ENCODE data around the gene ACTL7B. TPM values are rescaled to one million over a fixed set of nuclear protein-coding genes. Genes with fewer than 3 reads are reported as not detected.
"Not testable (repeated sequence)": the region's sequence is repeated elsewhere in the genome, so short reads cannot be mapped to it uniquely, and the experiment has no call there.

The ACTL7B gene
- total RNA-seq, 1 donor from 2014 or later: 0.08 TPM

DNA sequence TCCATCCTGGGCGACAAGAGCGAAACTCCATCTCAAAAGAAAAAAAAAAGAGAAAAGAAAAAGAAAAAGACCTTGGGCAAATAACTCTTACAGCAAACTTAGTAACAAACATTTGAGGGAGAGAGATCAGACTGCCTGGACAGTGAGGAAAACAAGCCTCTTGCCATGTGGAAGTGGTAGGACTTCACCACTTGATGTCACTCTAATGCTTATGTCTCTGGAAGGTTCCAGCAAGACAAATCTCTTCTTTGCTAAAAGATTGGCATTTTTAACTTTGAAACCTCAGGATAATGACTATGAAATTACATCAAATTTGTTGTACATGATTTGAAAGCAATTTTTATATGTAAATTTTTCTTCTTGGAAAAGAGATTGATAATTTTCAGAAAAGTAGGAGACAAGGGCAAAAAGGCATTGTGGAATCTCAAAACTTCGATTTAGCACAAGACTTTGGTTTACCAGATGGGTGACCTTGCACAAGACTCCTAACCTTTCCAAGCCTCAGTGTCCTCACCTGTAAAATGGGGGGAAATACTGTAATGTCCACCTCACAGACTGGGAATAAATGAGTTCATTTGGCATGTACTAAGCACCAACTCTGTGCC, 5.4 kb downstream of the ACTL7B start:
- Mint-ChIP-seq H3K4me3 (no peak overlapping the region), H3K4me1 (ENCODE audit: low read depth) (no peaks in the 10 kb centered on the region)

DNA sequence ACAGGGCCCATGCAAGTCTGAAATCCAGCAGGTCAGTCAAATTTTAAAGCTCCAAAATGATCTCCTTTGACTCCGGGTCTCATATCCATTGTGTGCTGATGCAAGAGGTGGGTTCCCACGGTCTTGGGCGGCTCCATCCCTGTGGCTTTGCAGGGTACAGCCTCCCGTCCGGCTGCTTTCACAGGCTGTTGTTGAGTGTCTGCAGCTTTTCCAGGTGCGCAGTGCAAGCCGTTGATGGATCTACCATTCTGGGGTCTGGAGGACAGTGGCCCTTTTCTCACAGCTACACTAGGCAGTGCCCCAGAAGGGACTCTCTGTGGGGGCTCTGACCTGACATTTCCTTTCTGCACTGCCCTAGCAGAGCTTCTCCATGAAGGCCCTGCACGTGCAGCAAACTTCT, 7.5 kb downstream of the ACTL7B start:
- H3K9me3 Mint-ChIP-seq; DNase-seq (ENCODE audit: low spot score); H3K36me3 Mint-ChIP-seq (ENCODE audit: low read depth); H3K27ac Mint-ChIP-seq; intact Hi-C loops (cut with micrococcal nuclease); H3K4me1 Mint-ChIP-seq (ENCODE audit: low read depth); H3K4me3 Mint-ChIP-seq; H3K27me3 Mint-ChIP-seq (ENCODE audit: insufficient read depth): not testable (repeated sequence)

More for the DNA sequence above, 5.4 kb downstream of the ACTL7B start:
- H3K9me3 Mint-ChIP-seq: no peaks in the 10 kb centered on the region
- H3K27ac Mint-ChIP-seq: no peak overlapping the region
- intact Hi-C loops (cut with micrococcal nuclease): no loop called here
- no peaks in the 10 kb centered on the region for H3K27me3 Mint-ChIP-seq (ENCODE audit: insufficient read depth)
- no peaks in the 10 kb centered on the region for H3K36me3 Mint-ChIP-seq (ENCODE audit: low read depth)
- no peak for DNase-seq (ENCODE audit: low spot score)

DNA sequence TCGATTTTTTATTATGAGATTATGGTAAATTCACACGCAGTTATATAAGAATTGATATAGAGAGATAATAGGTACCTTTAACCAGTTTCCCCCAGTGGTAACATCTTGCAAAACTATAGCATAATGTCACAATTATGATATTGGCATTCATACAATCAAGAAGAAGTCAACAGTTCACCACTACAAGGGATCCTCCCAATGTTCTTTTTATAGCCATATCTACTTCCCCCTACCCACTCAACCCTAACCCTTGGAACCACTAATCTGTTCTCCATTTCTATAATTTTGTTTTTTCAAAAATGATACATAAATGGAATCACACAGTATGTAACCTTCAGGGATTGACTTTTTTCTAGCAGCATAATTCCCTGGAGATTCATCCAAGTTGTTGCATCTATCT, 9.8 kb downstream of the ACTL7B start:
- no peaks in the 10 kb centered on the region for H3K9me3 Mint-ChIP-seq
- DNase-seq (ENCODE audit: low spot score): no peak
- H3K36me3 Mint-ChIP-seq (ENCODE audit: low read depth): no peaks in the 10 kb centered on the region
- H3K4me3 Mint-ChIP-seq: no peak overlapping the region
- H3K4me1 Mint-ChIP-seq (ENCODE audit: low read depth): peaks cover 12% of the 10 kb centered on the region
- H3K27me3 Mint-ChIP-seq (ENCODE audit: insufficient read depth): no peaks in the 10 kb centered on the region
- intact Hi-C loops (cut with micrococcal nuclease): no loop called here
- no peak overlapping the region for H3K27ac Mint-ChIP-seq

DNA sequence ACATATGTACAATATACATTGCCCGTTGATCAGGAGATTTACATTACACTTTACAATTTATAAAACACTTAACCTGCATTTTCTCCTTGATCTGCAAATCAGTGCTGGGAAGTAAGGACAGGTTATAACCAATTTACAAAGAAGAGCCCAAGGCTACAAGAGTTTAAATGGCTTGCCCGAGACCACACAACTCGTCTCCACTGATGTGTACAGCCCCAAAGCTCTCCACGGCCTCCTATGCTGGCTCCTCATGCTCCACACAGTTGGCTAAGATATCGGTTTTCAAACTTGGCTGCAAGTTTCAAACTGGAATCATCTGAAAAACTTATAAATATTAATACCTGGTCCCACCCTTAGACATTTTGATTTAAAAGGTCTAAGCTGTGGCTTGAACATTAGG, 10.3 kb downstream of the ACTL7B start:
- Mint-ChIP-seq H3K9me3 (no peaks in the 10 kb centered on the region), H3K27me3 (ENCODE audit: insufficient read depth) (no peaks in the 10 kb centered on the region), H3K36me3 (ENCODE audit: low read depth) (no peaks in the 10 kb centered on the region), H3K4me1 (ENCODE audit: low read depth) (peaks cover 12% of the 10 kb centered on the region), H3K27ac (no peak overlapping the region), H3K4me3 (no peak overlapping the region)
- no peak for DNase-seq (ENCODE audit: low spot score)
- intact Hi-C loops (cut with micrococcal nuclease): no loop called here

DNA sequence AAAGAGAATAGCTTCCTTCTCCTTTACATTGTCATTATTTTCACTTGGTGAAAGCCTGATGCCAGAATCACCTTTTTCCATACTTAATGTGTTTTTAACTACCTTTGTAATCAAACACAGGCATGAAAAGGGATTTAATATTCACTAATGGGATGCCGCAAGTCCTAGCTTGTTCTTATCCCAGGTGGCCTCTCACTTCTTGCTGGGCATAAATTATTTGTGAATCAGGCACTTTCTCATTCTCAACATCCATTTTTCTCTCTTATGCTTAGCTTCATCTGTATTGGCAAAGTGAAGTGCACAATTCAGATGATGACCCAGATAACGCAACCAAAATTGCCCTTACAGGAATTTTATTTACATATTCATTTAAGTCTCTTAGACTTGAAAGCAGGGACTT, 10.9 kb downstream of the ACTL7B start:
- Mint-ChIP-seq H3K27me3 (ENCODE audit: insufficient read depth) (no peaks in the 10 kb centered on the region), H3K9me3 (no peaks in the 10 kb centered on the region), H3K4me1 (ENCODE audit: low read depth) (peaks cover 12% of the 10 kb centered on the region), H3K4me3 (no peak overlapping the region), H3K27ac (no peak overlapping the region), H3K36me3 (ENCODE audit: low read depth) (no peaks in the 10 kb centered on the region)
- DNase-seq (ENCODE audit: low spot score): no peak
- intact Hi-C loops (cut with micrococcal nuclease): no loop called here

DNA sequence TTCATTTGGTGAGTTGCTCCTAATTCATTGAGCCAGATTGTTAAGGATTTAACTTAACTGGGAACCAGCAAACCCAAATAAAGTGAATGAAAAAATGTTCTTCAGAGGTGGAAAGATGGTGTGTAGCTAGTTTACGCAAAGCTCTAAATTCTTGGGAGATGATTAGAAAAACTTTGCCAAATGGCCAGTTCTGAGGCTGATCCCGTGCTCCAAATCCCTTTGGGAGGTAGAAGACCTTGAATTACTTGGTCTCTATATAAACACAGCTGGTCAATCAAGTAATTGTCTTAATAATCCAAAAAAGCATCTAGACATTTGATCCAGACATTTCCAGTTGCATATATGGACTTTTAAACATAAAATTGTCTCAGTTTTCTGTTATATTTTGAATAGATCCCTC, 11.4 kb downstream of the ACTL7B start:
- DNase-seq (ENCODE audit: low spot score): no peak
- H3K27me3 Mint-ChIP-seq (ENCODE audit: insufficient read depth): no peaks in the 10 kb centered on the region
- H3K9me3 Mint-ChIP-seq: no peaks in the 10 kb centered on the region
- H3K4me3 Mint-ChIP-seq: no peak overlapping the region
- H3K4me1 Mint-ChIP-seq (ENCODE audit: low read depth): peaks cover 12% of the 10 kb centered on the region
- no peaks in the 10 kb centered on the region for H3K36me3 Mint-ChIP-seq (ENCODE audit: low read depth)
- intact Hi-C loops (cut with micrococcal nuclease): no loop called here
- H3K27ac Mint-ChIP-seq: no peak overlapping the region

DNA sequence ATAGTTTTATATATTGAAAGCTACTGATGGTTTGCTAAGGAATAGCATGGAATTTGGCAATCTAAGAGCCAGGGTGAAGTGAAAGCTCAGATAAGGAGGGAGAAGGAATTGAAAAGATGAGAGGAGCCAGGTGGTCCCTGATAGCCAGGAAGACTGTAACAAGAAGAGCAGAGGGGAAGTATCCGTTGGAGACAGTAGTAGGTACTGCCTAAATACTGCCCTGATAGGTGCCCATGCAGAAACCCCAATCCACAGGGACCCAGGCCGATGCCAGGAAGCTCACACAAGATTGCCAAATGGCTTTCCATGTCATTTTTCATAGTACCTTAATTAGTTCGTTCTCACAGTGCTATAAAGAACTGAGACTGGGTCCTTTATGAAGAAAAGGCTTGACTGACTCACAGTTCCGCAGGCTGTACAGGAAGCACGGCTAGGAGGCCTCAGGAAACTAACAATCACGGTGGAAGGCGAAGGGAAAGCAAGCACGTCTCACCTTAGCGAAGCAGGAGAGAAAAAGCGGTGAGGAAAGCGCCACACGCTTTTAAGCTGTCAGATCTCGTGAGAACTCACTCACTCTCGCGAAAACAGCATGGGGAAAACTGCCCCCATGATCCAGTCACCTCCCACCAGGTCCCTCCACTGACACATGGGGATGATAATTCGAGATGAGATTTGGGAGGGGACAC, 13.0 kb downstream of the ACTL7B start:
- H3K4me3 Mint-ChIP-seq: peak overlapping the region; percentile 65
- DNase-seq (ENCODE audit: low spot score): no peak
- intact Hi-C loops (cut with micrococcal nuclease): no loop called here
- peak overlapping the region; percentile 51 for H3K27ac Mint-ChIP-seq
- no peaks in the 10 kb centered on the region for H3K27me3 Mint-ChIP-seq (ENCODE audit: insufficient read depth)
- H3K36me3 Mint-ChIP-seq (ENCODE audit: low read depth): no peaks in the 10 kb centered on the region
- no peaks in the 10 kb centered on the region for H3K9me3 Mint-ChIP-seq
- H3K4me1 Mint-ChIP-seq (ENCODE audit: low read depth): peaks cover 12% of the 10 kb centered on the region

DNA sequence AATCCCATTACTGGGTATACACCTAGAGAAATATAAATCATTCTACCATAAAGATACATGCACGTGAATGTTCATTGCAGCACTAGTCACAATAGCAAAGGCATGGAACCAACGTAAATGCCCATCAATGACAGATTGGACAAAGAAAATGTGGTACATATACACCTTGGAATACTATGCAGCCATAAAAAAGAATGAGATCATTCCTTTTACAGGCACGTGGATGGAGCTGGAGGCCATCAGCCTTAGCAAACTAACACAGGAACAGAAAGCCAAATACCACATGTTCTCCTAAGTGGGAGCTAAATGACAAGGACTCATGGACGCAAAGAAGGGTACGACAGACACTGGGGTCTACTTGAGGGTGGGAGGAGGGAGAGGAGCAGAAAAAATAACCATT, 16.2 kb downstream of the ACTL7B start:
- H3K27ac Mint-ChIP-seq; DNase-seq (ENCODE audit: low spot score); intact Hi-C loops (cut with micrococcal nuclease); H3K27me3 Mint-ChIP-seq (ENCODE audit: insufficient read depth); H3K9me3 Mint-ChIP-seq; H3K36me3 Mint-ChIP-seq (ENCODE audit: low read depth); H3K4me3 Mint-ChIP-seq: not testable (repeated sequence)
- peaks cover 21% of the 10 kb centered on the region for H3K4me1 Mint-ChIP-seq (ENCODE audit: low read depth)

DNA sequence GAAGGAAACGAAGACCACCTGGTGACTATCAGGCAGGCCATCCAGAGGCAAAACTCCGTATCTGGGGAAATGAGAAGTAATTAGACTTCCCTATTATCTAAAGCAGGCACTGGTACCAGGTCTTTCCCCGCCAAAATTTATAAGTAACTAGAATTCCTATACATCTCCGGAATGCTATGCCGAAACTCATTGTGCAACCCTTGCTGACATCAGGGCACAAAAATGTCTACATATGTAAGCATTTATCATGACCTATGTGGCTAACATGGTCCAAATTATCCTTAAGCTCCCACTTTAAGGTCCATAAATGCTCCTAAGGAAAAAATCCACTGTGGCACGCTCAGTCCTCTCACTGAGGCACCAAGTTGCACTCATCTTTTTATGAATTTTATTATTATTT, 17.8 kb downstream of the ACTL7B start:
- Mint-ChIP-seq H3K9me3 (no peaks in the 10 kb centered on the region), H3K4me1 (ENCODE audit: low read depth) (peaks cover 19% of the 10 kb centered on the region)
- intact Hi-C loops (cut with micrococcal nuclease): no loop called here

DNA sequence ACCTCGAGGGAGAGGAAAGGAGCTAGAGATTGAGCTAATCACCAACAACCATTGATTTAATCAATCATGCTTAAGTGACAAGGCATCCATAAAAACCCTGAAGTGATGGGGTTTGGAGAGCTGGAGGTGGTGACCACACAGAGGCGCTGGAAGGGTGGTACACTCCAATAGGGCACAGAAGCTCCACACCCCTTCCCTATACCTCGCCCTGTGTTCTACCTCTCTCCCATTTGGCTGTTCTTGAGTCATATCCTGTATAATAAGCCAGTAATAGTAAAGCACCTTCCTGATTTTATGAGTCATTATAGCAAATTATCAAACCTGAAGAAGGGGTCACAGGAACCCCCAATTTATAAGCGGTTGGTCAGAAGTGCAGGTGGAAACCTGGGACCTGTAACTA, 18.3 kb downstream of the ACTL7B start:
- Mint-ChIP-seq H3K4me1 (ENCODE audit: low read depth) (peaks cover 14% of the 10 kb centered on the region), H3K27me3 (ENCODE audit: insufficient read depth) (no peaks in the 10 kb centered on the region), H3K36me3 (ENCODE audit: low read depth) (no peaks in the 10 kb centered on the region), H3K27ac (no peak overlapping the region), H3K9me3 (no peaks in the 10 kb centered on the region), H3K4me3 (no peak overlapping the region)
- DNase-seq (ENCODE audit: low spot score): no peak
- intact Hi-C loops (cut with micrococcal nuclease): no loop called here

More for the DNA sequence above, 17.8 kb downstream of the ACTL7B start:
- no peaks in the 10 kb centered on the region for H3K36me3 Mint-ChIP-seq (ENCODE audit: low read depth)
- no peak for DNase-seq (ENCODE audit: low spot score)
- no peak overlapping the region for H3K27ac Mint-ChIP-seq
- H3K4me3 Mint-ChIP-seq: no peak overlapping the region
- H3K27me3 Mint-ChIP-seq (ENCODE audit: insufficient read depth): no peaks in the 10 kb centered on the region

DNA sequence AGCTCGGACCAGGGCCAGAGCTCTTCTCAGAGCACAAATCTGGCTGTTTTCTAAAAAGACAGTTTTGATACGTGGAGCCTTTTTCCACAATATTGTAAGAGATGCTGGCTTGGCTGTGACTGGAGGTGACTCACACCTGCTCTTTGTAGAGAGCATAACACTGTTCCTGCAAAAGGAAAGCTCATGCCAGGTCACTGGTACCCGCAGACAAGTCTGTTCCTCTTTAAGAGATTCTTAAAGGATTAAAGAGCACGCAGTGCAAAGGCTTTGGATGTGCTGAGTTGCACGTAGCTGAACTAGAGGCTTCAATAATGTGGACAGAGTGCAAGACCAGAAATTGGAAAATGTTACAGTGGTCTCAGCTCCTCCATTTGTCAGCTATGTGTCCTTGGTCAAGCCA, 19.0 kb downstream of the ACTL7B start:
- H3K4me1 Mint-ChIP-seq (ENCODE audit: low read depth): peaks cover 9% of the 10 kb centered on the region
- no peak overlapping the region for H3K4me3 Mint-ChIP-seq
- H3K9me3 Mint-ChIP-seq: no peaks in the 10 kb centered on the region
- no peak for DNase-seq (ENCODE audit: low spot score)
- no peaks in the 10 kb centered on the region for H3K36me3 Mint-ChIP-seq (ENCODE audit: low read depth)
- H3K27me3 Mint-ChIP-seq (ENCODE audit: insufficient read depth): no peaks in the 10 kb centered on the region
- no peak overlapping the region for H3K27ac Mint-ChIP-seq
- intact Hi-C loops (cut with micrococcal nuclease): no loop called here

DNA sequence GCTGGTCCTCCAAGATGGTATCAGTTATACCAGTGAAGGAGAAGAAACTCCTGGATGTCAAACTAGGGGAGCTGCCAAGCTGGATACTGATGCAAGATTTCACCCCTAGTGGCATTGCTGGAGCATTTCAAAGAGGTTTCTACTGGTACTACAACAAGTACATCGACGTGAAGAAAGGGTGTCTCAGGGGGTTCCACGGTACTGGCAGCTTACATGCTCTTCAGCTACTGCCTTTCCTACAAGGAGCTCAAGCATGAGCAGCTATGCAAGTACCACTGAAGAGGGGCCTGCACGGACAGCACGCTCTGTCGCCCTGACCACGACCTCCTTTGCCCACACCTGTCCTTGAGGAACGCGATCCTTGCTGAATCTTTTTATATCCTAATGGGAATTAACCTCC, 19.5 kb downstream of the ACTL7B start:
- Mint-ChIP-seq H3K4me1 (ENCODE audit: low read depth) (peaks cover 9% of the 10 kb centered on the region), H3K27me3 (ENCODE audit: insufficient read depth) (no peaks in the 10 kb centered on the region), H3K9me3 (no peaks in the 10 kb centered on the region), H3K27ac (no peak overlapping the region), H3K4me3 (no peak overlapping the region), H3K36me3 (ENCODE audit: low read depth) (no peaks in the 10 kb centered on the region)
- intact Hi-C loops (cut with micrococcal nuclease): no loop called here
- no peak for DNase-seq (ENCODE audit: low spot score)

DNA sequence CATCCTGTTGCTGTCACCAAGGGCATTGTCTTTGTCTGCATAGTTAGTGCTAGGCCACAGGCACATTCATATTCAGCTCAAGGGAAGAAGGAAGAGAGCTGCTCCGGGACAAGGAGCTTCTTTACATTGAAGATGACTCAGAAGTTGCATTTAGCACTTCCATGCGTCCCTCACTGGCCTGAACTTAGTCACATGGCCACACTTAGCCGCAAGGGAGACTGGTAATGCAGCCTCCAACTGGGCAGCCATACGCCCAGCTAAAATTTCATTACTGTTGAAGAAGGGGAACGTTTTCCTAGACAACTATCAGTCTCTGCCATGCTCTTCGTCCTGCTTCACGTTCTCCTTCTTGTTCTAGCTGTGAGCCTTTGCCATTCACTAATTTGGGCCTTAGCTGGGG, 20.0 kb downstream of the ACTL7B start:
- intact Hi-C loops (cut with micrococcal nuclease): no loop called here

More for the DNA sequence above, 20.0 kb downstream of the ACTL7B start:
- peaks cover 9% of the 10 kb centered on the region for H3K4me1 Mint-ChIP-seq (ENCODE audit: low read depth)
- no peaks in the 10 kb centered on the region for H3K9me3 Mint-ChIP-seq
- DNase-seq (ENCODE audit: low spot score): no peak
- H3K36me3 Mint-ChIP-seq (ENCODE audit: low read depth): no peaks in the 10 kb centered on the region
- H3K27ac Mint-ChIP-seq: no peak overlapping the region
- H3K27me3 Mint-ChIP-seq (ENCODE audit: insufficient read depth): no peaks in the 10 kb centered on the region
- no peak overlapping the region for H3K4me3 Mint-ChIP-seq

Data from activated T-helper 1 cell treated with anti-CD3 and anti-CD28 coated beads, Interleukin-12 subunit alpha, Interleukin-12 subunit beta, Interleukin-2, Interleukin-4 antibody, amounts not matched to agents 30 ng/mL and 10 ng/mL and 1 ng/mL, durations not matched to agents 14 hours and 24 hours and 36 hours (primary cell).